ENCODE data around the gene CROCC2.

CROCC2 gene

GRCh38 chr2:240916571-240917008 is 10.5 kb downstream of the CROCC2 start:
- TF ChIP-seq, protein P1, sequence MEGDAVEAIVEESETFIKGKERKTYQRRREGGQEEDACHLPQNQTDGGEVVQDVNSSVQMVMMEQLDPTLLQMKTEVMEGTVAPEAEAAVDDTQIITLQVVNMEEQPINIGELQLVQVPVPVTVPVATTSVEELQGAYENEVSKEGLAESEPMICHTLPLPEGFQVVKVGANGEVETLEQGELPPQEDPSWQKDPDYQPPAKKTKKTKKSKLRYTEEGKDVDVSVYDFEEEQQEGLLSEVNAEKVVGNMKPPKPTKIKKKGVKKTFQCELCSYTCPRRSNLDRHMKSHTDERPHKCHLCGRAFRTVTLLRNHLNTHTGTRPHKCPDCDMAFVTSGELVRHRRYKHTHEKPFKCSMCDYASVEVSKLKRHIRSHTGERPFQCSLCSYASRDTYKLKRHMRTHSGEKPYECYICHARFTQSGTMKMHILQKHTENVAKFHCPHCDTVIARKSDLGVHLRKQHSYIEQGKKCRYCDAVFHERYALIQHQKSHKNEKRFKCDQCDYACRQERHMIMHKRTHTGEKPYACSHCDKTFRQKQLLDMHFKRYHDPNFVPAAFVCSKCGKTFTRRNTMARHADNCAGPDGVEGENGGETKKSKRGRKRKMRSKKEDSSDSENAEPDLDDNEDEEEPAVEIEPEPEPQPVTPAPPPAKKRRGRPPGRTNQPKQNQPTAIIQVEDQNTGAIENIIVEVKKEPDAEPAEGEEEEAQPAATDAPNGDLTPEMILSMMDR (IDR thresholded peaks at IDR 0.05; ENCODE audit: low read depth, low read length, missing control alignments): no peak
- DNase-seq (ENCODE audit: low read depth): no peak
- no peak overlapping the region for H3K4me3 ChIP-seq (ENCODE audit: low read depth, low read length)

- TF ChIP-seq, protein P1 (IDR thresholded peaks at IDR 0.05; ENCODE audit: low read depth, low read length, missing control alignments): no peak
- no peak overlapping the region for H3K4me3 ChIP-seq (ENCODE audit: low read depth, low read length)
- no peak for DNase-seq (ENCODE audit: low read depth)
Measured at GRCh38 chr2:240917009-240917683, 11.0 kb downstream of the CROCC2 start.

DNA sequence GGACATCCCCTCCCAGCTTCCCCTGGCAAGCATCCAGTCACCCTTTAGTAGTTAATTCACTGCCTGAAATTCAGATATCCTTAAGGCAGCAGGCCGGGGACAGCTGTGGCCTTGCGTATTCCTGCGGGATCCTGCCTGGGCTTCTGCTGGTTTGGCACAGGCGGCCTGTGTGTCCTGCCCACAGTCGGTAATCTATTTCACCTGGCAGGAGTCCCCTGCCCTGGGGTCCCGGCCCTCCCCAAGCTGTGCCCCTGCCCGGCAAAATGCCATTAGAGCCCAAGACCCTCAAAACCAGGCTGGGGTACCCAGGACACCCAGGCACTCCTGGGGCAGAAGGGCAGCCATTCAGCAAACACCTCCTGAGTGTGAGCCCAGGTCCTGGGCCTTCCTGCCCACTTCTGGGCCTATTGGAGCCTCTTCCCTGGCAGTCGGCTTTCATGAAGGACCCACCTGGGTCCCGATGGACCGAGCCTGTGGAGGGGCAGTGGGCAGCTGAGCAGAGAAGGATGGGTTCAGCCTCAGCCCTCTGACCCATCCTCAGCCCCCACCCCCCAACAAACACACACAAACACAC is 11.6 kb downstream of the CROCC2 start:
- TF ChIP-seq, protein P1 (IDR thresholded peaks at IDR 0.05; ENCODE audit: low read depth, low read length, missing control alignments): no peak
- no peak for DNase-seq (ENCODE audit: low read depth)
- no peak overlapping the region for H3K4me3 ChIP-seq (ENCODE audit: low read depth, low read length)

- DNase-seq (ENCODE audit: low read depth): no peak
- TF ChIP-seq, protein P1 (IDR thresholded peaks at IDR 0.05; ENCODE audit: low read depth, low read length, missing control alignments): no peak
- H3K4me3 ChIP-seq (ENCODE audit: low read depth, low read length): no peak overlapping the region
Measured at GRCh38 chr2:240918258-240919091, 12.3 kb downstream of the CROCC2 start.

DNA sequence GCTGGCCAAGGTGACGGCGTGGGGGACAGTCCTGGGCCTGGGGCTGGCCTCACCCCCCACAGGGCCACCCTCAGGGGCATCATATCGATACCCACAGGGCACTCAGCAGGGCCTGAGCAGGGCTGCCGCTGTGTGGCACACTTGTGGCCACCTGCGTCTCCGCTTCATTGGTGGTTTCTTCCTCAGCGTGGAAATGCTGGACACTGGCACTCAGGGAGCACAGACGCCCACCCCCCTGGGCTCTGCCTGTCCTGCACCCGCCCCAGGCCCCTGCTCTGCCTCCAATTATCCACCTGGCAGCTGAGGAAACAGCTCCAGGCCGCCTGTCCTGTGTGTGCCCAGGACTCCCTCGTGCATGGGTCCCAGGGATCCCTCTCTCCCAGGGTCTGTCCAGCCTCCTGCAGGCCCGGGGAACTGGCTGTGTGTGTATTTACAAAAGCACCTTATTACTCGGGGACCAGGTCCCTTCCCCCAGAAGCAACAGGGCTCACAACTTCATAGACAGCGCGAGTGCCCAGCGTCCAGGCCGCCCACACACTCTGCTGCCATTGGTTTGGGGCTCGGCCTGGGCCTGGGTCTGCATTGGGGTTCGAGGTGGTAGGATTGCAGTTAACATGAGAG is 13.1 kb downstream of the CROCC2 start:
- no peak for DNase-seq (ENCODE audit: low read depth)
- H3K4me3 ChIP-seq (ENCODE audit: low read depth, low read length): no peak overlapping the region
- TF ChIP-seq, protein P1 (IDR thresholded peaks at IDR 0.05; ENCODE audit: low read depth, low read length, missing control alignments): no peak

GRCh38 chr2:240919786-240920782 is 13.9 kb downstream of the CROCC2 start:
- H3K4me3 ChIP-seq (ENCODE audit: low read depth, low read length): no peak overlapping the region
- DNase-seq (ENCODE audit: low read depth): no peak
- TF ChIP-seq, protein P1 (IDR thresholded peaks at IDR 0.05; ENCODE audit: low read depth, low read length, missing control alignments): no peak
